ENCODE measurements around the gene FBXL19.

The FBXL19 gene

DNA sequence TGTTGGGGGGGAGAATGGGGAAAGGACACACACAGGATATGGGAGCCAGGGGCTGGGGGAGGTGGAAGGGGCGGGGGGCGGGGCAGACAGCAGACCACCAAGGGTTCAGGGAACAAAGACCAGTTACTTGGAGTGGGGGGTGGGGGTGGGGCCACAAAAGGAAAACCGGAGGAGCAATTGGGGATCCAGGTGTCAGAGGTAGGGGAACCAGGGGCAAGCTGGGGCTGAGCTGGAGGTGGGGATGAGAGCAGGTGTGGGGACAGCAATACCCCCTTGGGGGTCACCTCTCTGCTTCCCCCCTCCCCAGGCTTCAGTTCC is 24.1 kb downstream of the FBXL19 start:
- no peak for DNase-seq (ENCODE audit: low read depth in 2 of 2)

GRCh38 chr16:30947859-30948666 is 24.7 kb downstream of the FBXL19 start:
- DNase-seq (ENCODE audit: low read depth in 2 of 2) = no peak

DNA sequence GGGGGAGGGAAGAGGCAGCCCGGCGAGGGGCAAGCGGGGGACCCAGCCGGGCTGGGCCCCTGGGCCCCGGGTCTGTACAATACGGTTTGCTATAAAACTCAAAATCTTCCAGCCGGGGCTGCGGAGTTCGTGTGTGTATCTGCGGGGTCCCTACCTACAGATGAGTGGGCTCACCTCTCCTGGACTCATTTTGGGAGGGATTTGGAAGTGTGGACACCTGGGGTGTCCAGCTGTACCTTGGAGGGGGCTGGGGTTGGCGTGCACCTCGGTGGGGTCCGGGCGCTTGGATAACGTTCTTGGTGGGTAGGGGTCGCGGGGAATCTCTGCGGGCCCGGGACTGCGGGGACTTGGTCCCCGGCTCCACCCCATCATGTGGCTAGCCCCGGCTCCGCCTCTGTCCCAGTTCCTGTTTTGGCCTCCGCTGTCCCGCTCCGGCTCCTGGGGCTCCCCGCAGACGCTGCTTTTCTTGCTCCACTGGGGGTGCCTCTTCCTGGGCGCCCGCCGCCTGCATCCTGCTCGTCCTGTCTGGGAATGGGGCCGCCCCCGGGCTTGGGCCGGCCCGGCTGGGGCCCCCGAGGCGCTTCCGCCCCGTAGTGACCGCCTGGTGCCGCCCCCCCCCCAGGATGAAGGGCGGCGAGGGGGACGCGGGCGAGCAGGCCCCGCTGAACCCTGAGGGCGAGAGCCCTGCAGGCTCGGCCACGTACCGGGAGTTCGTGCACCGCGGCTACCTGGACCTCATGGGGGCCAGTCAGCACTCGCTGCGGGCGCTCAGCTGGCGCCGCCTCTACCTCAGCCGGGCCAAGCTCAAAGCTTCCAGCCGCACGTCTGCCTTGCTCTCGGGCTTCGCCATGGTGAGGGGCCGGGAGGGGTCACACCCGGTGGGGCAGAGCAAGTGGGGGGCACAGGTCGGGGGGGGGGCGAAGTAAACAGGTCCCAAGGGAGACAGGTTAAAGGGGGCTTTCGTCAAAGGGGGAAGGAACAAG is 25.6 kb downstream of the FBXL19 start, which contains the start of gene ORAI3:
TSS of gene ORAI3 (plus strand) at position 402 of the 983 bp plus-strand sequence. CDS start at position 624, 222 bp downstream.
- no peak for DNase-seq (ENCODE audit: low read depth in 2 of 2)

GRCh38 chr16:30949650-30950515 is 26.5 kb downstream of the FBXL19 start:
- DNase-seq (ENCODE audit: low read depth in 2 of 2) = no peak

- no peak for DNase-seq (ENCODE audit: low read depth in 2 of 2)
Measured at GRCh38 chr16:30950516-30951065, 27.2 kb downstream of the FBXL19 start.

- no peak for DNase-seq (ENCODE audit: low read depth in 2 of 2)
Measured at GRCh38 chr16:30951193-30951592, 27.8 kb downstream of the FBXL19 start.

GRCh38 chr16:30951750-30952149 is 28.4 kb downstream of the FBXL19 start:
- no peak for DNase-seq (ENCODE audit: low read depth in 2 of 2)

DNA sequence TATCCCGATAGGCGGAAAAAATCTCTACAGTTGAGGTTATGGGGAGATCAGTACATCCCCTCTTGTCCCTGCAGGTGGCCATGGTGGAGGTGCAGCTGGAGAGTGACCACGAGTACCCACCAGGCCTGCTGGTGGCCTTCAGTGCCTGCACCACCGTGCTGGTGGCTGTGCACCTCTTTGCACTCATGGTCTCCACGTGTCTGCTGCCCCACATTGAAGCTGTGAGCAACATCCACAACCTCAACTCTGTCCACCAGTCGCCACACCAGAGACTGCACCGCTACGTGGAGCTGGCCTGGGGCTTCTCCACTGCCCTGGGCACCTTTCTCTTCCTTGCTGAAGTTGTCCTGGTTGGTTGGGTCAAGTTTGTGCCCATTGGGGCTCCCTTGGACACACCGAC is 29.7 kb downstream of the FBXL19 start:
- DNase-seq (ENCODE audit: low read depth in 2 of 2) = no peak

- DNase-seq (ENCODE audit: low read depth in 2 of 2) = peak; percentile 41 to 52
Measured at GRCh38 chr16:30953511-30954124, 30.2 kb downstream of the FBXL19 start.

DNA sequence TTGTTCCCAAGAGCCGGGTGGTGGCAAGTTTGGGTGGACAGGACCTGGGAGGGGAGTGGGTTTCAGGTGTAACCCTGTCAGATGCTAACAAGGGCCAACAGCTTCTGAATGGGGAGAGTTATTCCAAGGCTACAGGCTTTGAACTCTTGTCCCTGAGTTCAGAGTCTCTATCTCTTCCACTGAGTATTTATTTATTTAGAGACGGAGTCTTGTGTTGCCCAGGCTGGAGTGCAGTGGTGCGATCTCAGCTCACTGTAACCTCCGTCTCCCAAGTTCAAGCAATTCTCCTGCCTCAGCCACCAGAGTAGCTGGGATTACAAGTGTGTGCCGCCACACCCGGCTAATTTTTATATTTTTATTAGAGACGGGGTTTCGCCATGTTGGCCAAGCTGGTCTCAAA is 31.6 kb downstream of the FBXL19 start:
- no peak for DNase-seq (ENCODE audit: low read depth in 2 of 2)

DNA sequence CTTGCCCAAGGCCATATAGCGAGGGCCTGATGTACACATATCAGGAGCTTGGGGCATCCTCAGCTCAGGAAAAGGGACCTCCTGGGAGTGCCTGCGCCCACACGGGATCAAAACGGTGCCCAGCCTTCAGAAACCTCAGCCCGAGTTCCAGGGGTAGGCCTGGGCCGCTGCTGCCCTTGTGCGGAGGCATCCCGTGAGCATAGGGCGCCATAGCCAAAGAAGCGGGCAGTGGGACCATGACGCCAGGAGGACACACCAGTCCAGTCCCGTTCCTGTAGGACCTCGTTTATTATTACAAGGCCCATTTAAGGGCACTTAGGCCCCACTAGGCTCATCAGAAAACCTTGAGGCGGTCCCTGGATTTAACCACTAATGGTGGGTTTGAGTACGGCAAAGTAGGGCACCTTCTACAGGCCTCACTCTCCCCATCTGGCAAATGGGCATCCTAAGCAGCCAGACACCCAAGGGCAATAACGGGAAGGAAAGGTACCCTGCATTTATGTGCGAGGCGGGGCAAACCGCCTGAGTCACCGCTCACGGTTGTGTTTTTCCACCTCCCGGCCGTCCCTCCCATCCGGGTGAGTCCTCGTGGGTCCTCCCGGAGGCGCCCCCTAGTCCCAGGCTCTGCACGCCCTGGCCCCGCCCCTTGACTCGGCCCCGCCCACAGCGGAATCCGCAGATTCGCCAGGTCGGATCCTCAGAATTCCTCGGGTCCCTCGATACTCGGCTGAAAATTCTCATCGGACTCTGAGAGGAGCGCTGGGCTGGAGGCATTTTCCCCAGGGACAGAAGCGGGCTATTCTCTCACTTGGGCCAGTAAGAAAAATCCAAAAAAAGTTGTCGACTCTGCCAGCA is 33.5 kb downstream of the FBXL19 start:
- peak; percentile 87 to 89 for DNase-seq (ENCODE audit: low read depth in 2 of 2)

- peak; percentile 91 to 96 for DNase-seq (ENCODE audit: low read depth in 2 of 2)
Measured at GRCh38 chr16:30957456-30958174, 34.2 kb downstream of the FBXL19 start, which contains the start of gene SETD1A. Gene SETD1A (plus strand): TSS chr16:30957754. CDS start chr16:30958732, 978 bp downstream.

DNA sequence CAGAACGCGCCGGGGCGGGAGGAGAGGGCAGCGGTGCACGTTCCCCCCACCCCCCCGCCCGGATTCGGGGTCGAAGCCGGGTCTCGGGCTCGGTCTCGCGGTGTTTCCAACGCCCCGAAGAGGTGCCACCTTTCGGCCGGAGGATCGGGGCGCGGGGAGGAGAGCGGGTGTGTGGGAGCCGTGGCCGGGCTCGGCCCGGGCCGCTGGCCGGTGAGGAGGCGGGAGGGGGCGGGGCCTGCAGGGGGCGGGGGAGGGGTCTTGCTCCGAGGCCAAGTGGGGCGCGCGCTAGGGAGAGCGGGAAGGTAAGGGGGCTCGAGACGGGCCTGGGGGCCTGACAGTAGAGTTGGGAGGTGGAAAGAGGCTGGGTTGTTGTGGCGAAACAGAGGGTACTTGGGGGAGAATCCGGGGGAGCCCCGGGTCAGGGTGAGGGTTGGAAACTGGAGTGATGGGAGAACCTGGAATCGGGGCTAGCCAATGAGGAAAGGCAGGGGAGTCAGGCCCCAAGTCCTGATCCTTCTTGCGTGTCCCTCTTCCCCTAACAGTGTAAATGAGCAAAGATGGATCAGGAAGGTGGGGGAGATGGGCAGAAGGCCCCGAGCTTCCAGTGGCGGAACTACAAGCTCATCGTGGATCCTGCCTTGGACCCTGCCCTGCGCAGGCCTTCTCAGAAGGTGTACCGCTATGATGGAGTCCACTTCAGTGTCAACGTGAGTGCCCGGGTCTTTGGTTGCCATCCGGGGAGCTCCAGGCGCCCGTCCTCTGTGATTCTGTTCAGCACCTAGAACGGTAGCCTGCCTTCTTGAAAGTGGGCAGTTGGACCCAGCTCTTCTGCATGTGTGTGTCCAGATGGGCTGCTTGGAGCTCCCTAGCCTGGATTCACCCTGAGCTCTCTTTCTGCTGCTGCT is 35.1 kb downstream of the FBXL19 start:
- no peak for DNase-seq (ENCODE audit: low read depth in 2 of 2)

DNA sequence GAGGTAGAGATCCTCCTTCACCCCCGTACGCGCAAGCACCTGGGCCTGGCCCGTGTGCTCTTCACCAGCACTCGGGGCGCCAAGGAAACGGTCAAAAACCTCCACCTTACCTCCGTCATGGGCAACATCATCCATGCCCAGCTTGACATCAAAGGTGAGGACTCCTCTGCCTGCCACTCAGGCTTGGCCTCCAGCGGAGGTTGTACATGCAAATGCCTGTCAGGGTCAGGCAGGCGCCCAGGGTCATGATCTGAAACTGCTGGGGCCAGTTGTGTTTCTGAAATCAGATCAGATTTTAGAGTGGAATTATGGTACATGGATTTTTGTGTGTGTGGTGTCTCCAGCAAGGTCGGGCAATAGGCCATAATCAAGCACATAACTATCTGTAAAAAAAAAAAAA is 38.0 kb downstream of the FBXL19 start:
- no peak for DNase-seq (ENCODE audit: low read depth in 2 of 2)

DNA sequence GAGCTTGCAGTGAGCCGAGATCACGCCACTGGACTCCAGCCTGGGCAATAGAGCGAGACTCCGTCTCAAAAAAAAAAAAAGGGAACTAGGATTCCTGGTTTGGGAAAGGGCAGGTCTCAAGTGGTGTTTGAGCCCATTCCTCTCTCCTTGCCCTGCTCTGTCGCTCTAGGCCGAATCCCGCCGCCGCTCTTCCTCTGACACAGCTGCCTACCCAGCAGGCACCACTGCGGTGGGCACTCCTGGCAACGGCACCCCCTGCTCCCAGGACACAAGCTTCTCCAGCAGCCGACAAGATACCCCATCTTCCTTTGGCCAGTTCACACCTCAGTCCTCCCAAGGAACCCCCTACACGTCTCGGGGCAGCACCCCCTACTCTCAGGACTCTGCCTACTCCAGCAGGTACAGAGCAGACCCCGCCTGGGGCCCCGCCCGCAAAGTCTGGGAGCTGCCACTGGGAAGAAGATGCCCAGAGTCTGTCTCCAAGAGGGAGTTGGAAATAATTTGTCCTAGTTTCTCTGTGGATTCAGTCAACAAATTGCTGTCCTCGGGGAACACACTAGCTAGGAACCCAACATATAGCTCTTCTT is 40.6 kb downstream of the FBXL19 start:
- no peak for DNase-seq (ENCODE audit: low read depth in 2 of 2)

GRCh38 chr16:30964574-30965226 is 41.3 kb downstream of the FBXL19 start:
- DNase-seq (ENCODE audit: low read depth in 2 of 2) = no peak

GRCh38 chr16:30965436-30965835 is 42.1 kb downstream of the FBXL19 start:
- no peak for DNase-seq (ENCODE audit: low read depth in 2 of 2)

All from stimulated activated CD8-positive, alpha-beta memory T cell treated with anti-CD3 and anti-CD28 coated beads, Interleukin-15, amount 100 ng/mL, for 48 hours (primary cell).